Type B pancreatic cell (in vitro differentiated cells): ENCODE measurements around the gene SLC25A27. TPM values are rescaled to one million over a fixed set of nuclear protein-coding genes. Genes with fewer than 3 reads are reported as not detected.

Experiments used
- DNase-seq: peaks from one replicate; pipeline ENCODE4 v3.0.0; 2021; ENCODE audit warnings: mixed read lengths; ENCODE audit not compliant: unreplicated experiment; ENCODE audit errors: extremely low spot score
- H3K27ac Mint-ChIP-seq: 2 replicates; pipeline ENCODE4 v1.8.0; 2021; ENCODE audit warnings: mild to moderate bottlenecking, mixed read lengths
- H3K27me3 Mint-ChIP-seq: 2 replicates; pipeline ENCODE4 v1.8.0; 2021; ENCODE audit warnings: mixed read lengths
- H3K36me3 Mint-ChIP-seq: 2 replicates; pipeline ENCODE4 v1.8.0; 2021; ENCODE audit warnings: mixed read lengths
- H3K4me1 Mint-ChIP-seq: one replicate; pipeline ENCODE4 v1.8.0; 2021; ENCODE audit warnings: mixed read lengths; ENCODE audit not compliant: unreplicated experiment
- H3K4me3 Mint-ChIP-seq: 2 replicates; pipeline ENCODE4 v1.8.0; 2021; ENCODE audit warnings: mild to moderate bottlenecking, mixed read lengths
- H3K9me3 Mint-ChIP-seq: 2 replicates; pipeline ENCODE4 v1.8.0; 2021; ENCODE audit warnings: mixed read lengths
- CTCF ChIP-seq: fragments of 200-600 bp; sonication (generic); conservative IDR thresholded peaks from 2 replicates; pipeline ENCODE4 v1.5.0; 2021; ENCODE audit warnings: antibody characterized with exemption, mild to moderate bottlenecking
- total RNA-seq: library from RNA; stranded (reverse); gene quantifications from 2 replicates; pipeline ENCODE4 v1.2.1, GENCODE V29; 2021; ENCODE audit warnings: low replicate concordance

Gene SLC25A27
- total RNA-seq, 1 donor from 2014 or later = 18.1 TPM

GRCh38 chr6:46667377-46667776, 14.6 kb downstream of the SLC25A27 start:
- H3K4me3 Mint-ChIP-seq = no peak overlapping the region
- H3K9me3 Mint-ChIP-seq = no peaks in the 10 kb centered on the region
- DNase-seq = no peak
- no peak overlapping the region for H3K27ac Mint-ChIP-seq
- H3K27me3 Mint-ChIP-seq = no peaks in the 10 kb centered on the region
- no peak for TF ChIP-seq CTCF
- no peaks in the 10 kb centered on the region for H3K36me3 Mint-ChIP-seq
- no peaks in the 10 kb centered on the region for H3K4me1 Mint-ChIP-seq

- H3K36me3 Mint-ChIP-seq = no peaks in the 10 kb centered on the region
- no peaks in the 10 kb centered on the region for H3K27me3 Mint-ChIP-seq
- H3K9me3 Mint-ChIP-seq = no peaks in the 10 kb centered on the region
- no peaks in the 10 kb centered on the region for H3K4me1 Mint-ChIP-seq
- H3K4me3 Mint-ChIP-seq = no peak overlapping the region
- no peak for TF ChIP-seq CTCF
- H3K27ac Mint-ChIP-seq = no peak overlapping the region
- no peak for DNase-seq
Measured at GRCh38 chr6:46674410-46674809, 21.6 kb downstream of the SLC25A27 start.

GRCh38 chr6:46676604-46677313, 24.0 kb downstream of the SLC25A27 start:
- H3K4me1 Mint-ChIP-seq = no peaks in the 10 kb centered on the region
- no peaks in the 10 kb centered on the region for H3K9me3 Mint-ChIP-seq
- H3K27me3 Mint-ChIP-seq = no peaks in the 10 kb centered on the region
- DNase-seq = no peak
- no peak overlapping the region for H3K4me3 Mint-ChIP-seq
- no peak for TF ChIP-seq CTCF
- H3K36me3 Mint-ChIP-seq = no peaks in the 10 kb centered on the region
- no peak overlapping the region for H3K27ac Mint-ChIP-seq

GRCh38 chr6:46677314-46677654, 24.5 kb downstream of the SLC25A27 start:
- no peak overlapping the region for H3K4me3 Mint-ChIP-seq
- no peaks in the 10 kb centered on the region for H3K9me3 Mint-ChIP-seq
- DNase-seq = no peak
- H3K4me1 Mint-ChIP-seq = no peaks in the 10 kb centered on the region
- TF ChIP-seq CTCF = peak; percentile 62
- no peak overlapping the region for H3K27ac Mint-ChIP-seq
- no peaks in the 10 kb centered on the region for H3K27me3 Mint-ChIP-seq
- H3K36me3 Mint-ChIP-seq = no peaks in the 10 kb centered on the region

- Mint-ChIP-seq H3K9me3 (no peaks in the 10 kb centered on the region), H3K4me3 (no peak overlapping the region), H3K27ac (no peak overlapping the region), H3K4me1 (no peaks in the 10 kb centered on the region), H3K27me3 (peaks cover 4% of the 10 kb centered on the region), H3K36me3 (no peaks in the 10 kb centered on the region)
- no peak for DNase-seq
- TF ChIP-seq CTCF = no peak
Measured at GRCh38 chr6:46684771-46685170, 32.0 kb downstream of the SLC25A27 start.
